HepG2 (cell line): Measurements from ENCODE around the gene RAET1L. TPM values are rescaled to one million over a fixed set of nuclear protein-coding genes. Genes with fewer than 3 reads are reported as not detected.

ENCODE experiments used
- ATAC-seq: fragments of 200-7000 bp; cut with Tn5 transposase; 3 replicates; pipeline ENCODE4 v1.9.1; 2020; ENCODE audit warnings: mild to moderate bottlenecking, moderate library complexity
- BruUV-seq: library from RNA; stranded (reverse); fragments of 400-500 nt; replicated peaks from 2 replicates; lab custom pipeline; 2021; lab: Mats Ljungman, UMichigan
- CTCF ChIA-PET: fragments of 300-600 bp; formaldehyde crosslinking; extraction: SDS; loops from one replicate; lab custom pipeline; 2021; ENCODE audit warnings: low total read pairs, inconsistent platforms, low intra/inter-chr PET ratio; lab: Yijun Ruan, JAX
- POLR2A ChIA-PET: fragments of 350-600 bp; sonication (Branson Sonifier 250); formaldehyde crosslinking; loops from one replicate; lab custom pipeline; 2020; ENCODE audit warnings: antibody characterized with exemption, inconsistent platforms; lab: Yijun Ruan, JAX
- DNase-seq: peaks from one replicate; pipeline ENCODE4 v3.0.0-alpha.2; 2015; ENCODE audit warnings: low spot score
- FAIRE-seq: peaks from 3 replicates; lab custom pipeline; 2011; peaks lifted over from hg19 to GRCh38; lab: Jason Lieb, UNC
- H2AFZ ChIP-seq: one replicate; pipeline ENCODE4 v1.6.1; 2011; ENCODE audit warnings: low read length, inconsistent platforms
- H3K27ac ChIP-seq: fragments of 300-600 bp; 3 replicates; pipeline ENCODE4 v1.8.0; 2011; ENCODE audit warnings: mixed run types, mild to moderate bottlenecking, mixed read lengths, low read length, inconsistent platforms; ENCODE audit not compliant: insufficient read depth; ENCODE audit errors: extremely low read length
- H3K27me3 ChIP-seq, 2 experiments: fragments of 200-600 bp in 1 of 2; 2 replicates in 1 of 2; 3 replicates in 1 of 2; pipeline versions ENCODE4 v1.6.0 to v1.8.0; 2011; ENCODE audit warnings: low read length in 2 of 2, mild to moderate bottlenecking in 2 of 2, moderate library complexity in 2 of 2, inconsistent platforms in 1 of 2; ENCODE audit not compliant: insufficient read depth in 2 of 2, control insufficient read depth in 1 of 2
- H3K36me3 ChIP-seq, 2 experiments: fragments of 200-600 bp in 1 of 2; replicated peaks in 1 of 2; 2 replicates in 1 of 2; 3 replicates in 1 of 2; pipeline versions ENCODE4 v1.5.1 to v1.8.0; 2011; ENCODE audit warnings: low read length in 2 of 2, inconsistent platforms in 1 of 2; ENCODE audit not compliant: insufficient read depth in 2 of 2, control insufficient read depth in 1 of 2
- H3K4me1 ChIP-seq: 2 replicates; pipeline ENCODE4 v1.5.1; 2012; ENCODE audit warnings: low read length, inconsistent platforms; ENCODE audit not compliant: insufficient read depth
- H3K4me2 ChIP-seq: 2 replicates; pipeline ENCODE4 v1.6.0; 2011; ENCODE audit warnings: low read depth, low read length, inconsistent platforms
- H3K4me3 ChIP-seq, 3 experiments: fragments of 200-600 bp in 1 of 3; sonication (generic), shearing (Covaris generic) in 1 of 3; replicated peaks in 1 of 3; 2 replicates each; pipeline ENCODE4 v1.5.1; 2011 to 2016; ENCODE audit warnings: low read length in 3 of 3, inconsistent platforms in 2 of 3, low read depth in 2 of 3, mild to moderate bottlenecking in 2 of 3, control low read depth in 1 of 3, mixed read lengths in 1 of 3; ENCODE audit not compliant: insufficient read depth in 1 of 3
- H3K79me2 ChIP-seq: one replicate; pipeline ENCODE4 v1.6.1; 2011; ENCODE audit warnings: low read length, inconsistent platforms; ENCODE audit not compliant: insufficient read depth
- H3K9ac ChIP-seq: 2 replicates; pipeline ENCODE4 v1.6.0; 2011; ENCODE audit warnings: mild to moderate bottlenecking, low read depth, low read length, inconsistent platforms; ENCODE audit not compliant: insufficient read depth
- H3K9me3 ChIP-seq: 2 replicates; pipeline ENCODE4 v1.5.1; 2012; ENCODE audit warnings: mild to moderate bottlenecking, low read length
- H4K20me1 ChIP-seq: 2 replicates; pipeline ENCODE4 v1.6.0; 2011; ENCODE audit warnings: inconsistent platforms, mild to moderate bottlenecking, low read length, moderate library complexity; ENCODE audit not compliant: insufficient read depth
- HHEX ChIP-seq: IDR thresholded peaks from 2 replicates; pipeline ENCODE4 v1.6.1; 2016; ENCODE audit warnings: control low read depth
- HOXA9 ChIP-seq: sonication (generic); formaldehyde crosslinking; IDR thresholded peaks from 2 replicates; pipeline ENCODE4 v1.8.1; 2022; ENCODE audit warnings: missing genetic modification reagents, mild to moderate bottlenecking, moderate library complexity, borderline replicate concordance
- MEIS1 ChIP-seq: sonication (generic); formaldehyde crosslinking; IDR thresholded peaks from 2 replicates; pipeline ENCODE4 v1.9.0; 2021; ENCODE audit warnings: mild to moderate bottlenecking, missing genetic modification reagents, moderate library complexity, borderline replicate concordance
- NR0B2 ChIP-seq: sonication (generic); formaldehyde crosslinking; IDR thresholded peaks from 2 replicates; pipeline ENCODE4 v1.4.0; 2020; ENCODE audit warnings: mild to moderate bottlenecking, missing genetic modification reagents
- NR3C1 ChIP-seq: sonication (generic); formaldehyde crosslinking; IDR thresholded peaks from 2 replicates; pipeline ENCODE4 v1.4.0; 2020; ENCODE audit warnings: missing genetic modification reagents
- NRL ChIP-seq: sonication (generic); formaldehyde crosslinking; IDR thresholded peaks from 2 replicates; pipeline ENCODE4 v1.5.0; 2020; ENCODE audit warnings: missing genetic modification reagents, mild to moderate bottlenecking, moderate library complexity, borderline replicate concordance
- ONECUT2 ChIP-seq: sonication (generic); formaldehyde crosslinking; IDR thresholded peaks from 2 replicates; pipeline ENCODE4 v1.4.0; 2020; ENCODE audit warnings: missing genetic modification reagents
- RARG ChIP-seq: sonication (generic); formaldehyde crosslinking; IDR thresholded peaks from 2 replicates; pipeline ENCODE4 v1.4.0; 2020; ENCODE audit warnings: low read depth, mild to moderate bottlenecking, missing genetic modification reagents
- THAP11 ChIP-seq: IDR thresholded peaks from 2 replicates; pipeline ENCODE4 v1.6.1; 2016; ENCODE audit warnings: missing biosample characterization, missing genetic modification reagents
- ZBTB7A ChIP-seq: sonication (generic); formaldehyde crosslinking; IDR thresholded peaks from 2 replicates; pipeline ENCODE4 v1.8.0; 2022; ENCODE audit warnings: mild to moderate bottlenecking, missing genetic modification reagents
- ZBTB8A ChIP-seq: sonication (generic); formaldehyde crosslinking; IDR thresholded peaks from 2 replicates; pipeline ENCODE4 v1.4.0; 2020; ENCODE audit warnings: mild to moderate bottlenecking, low read depth, missing genetic modification reagents, borderline replicate concordance
- ZNF292 ChIP-seq: sonication (generic); formaldehyde crosslinking; IDR thresholded peaks from 2 replicates; pipeline ENCODE4 v1.8.1; 2022; ENCODE audit warnings: mild to moderate bottlenecking, low read depth, missing genetic modification reagents, borderline replicate concordance
- ZNF354B ChIP-seq: sonication (generic); formaldehyde crosslinking; IDR thresholded peaks from 2 replicates; pipeline ENCODE4 v1.8.0; 2022; ENCODE audit warnings: mild to moderate bottlenecking, missing genetic modification reagents
- ZNF646 ChIP-seq: sonication (generic); formaldehyde crosslinking; IDR thresholded peaks from 2 replicates; pipeline ENCODE4 v1.9.0; 2021; ENCODE audit warnings: mild to moderate bottlenecking, missing genetic modification reagents
- ZNF800 ChIP-seq: sonication (generic); formaldehyde crosslinking; IDR thresholded peaks from 2 replicates; pipeline ENCODE4 v1.4.0; 2020; ENCODE audit warnings: missing genetic modification reagents
- WGBS: methylation state at CpG from one replicate; pipeline ENCODE4 v1.1.6; 2017; ENCODE audit warnings: low lambda C conversion rate; 5-methylcytosine and 5-hydroxymethylcytosine counted together
- in situ Hi-C: cut with HindIII; loops from 2 replicates; pipeline ENCODE4 v1.10.0; 2017; ENCODE audit warnings: low pct_unique_long_range_greater_than_20kb; ENCODE audit not compliant: extremely low pct_ligation_motif_present
- intact Hi-C: fragments of 100-400 bp; cut with micrococcal nuclease; formaldehyde crosslinking; loops from one replicate; pipeline ENCODE4 v1.10.0; 2022; ENCODE audit not compliant: unreplicated experiment
- polyA plus RNA-seq, 8 experiments: library from polyadenylated mRNA; depleted of rRNA in 3 of 8; stranded (reverse) in 7 of 8; unstranded in 1 of 8; fragments of >200 nt; fragmentation: Illumina TruSeq in 4 of 8; extraction: Trizol in 4 of 8; gene quantifications; 2 replicates each; pipeline versions ENCODE4 v1.2.1 to v1.2.3, GENCODE V29; 2011 to 2016; ENCODE audit warnings: low read depth in 4 of 8, missing spikeins in 1 of 8, mixed read lengths in 1 of 8; ENCODE audit not compliant: insufficient read depth in 1 of 8
- total RNA-seq, 5 experiments: library from RNA; depleted of rRNA; stranded (reverse); fragments of >200 nt; fragmentation: Illumina TruSeq; extraction: Trizol; gene quantifications; 2 replicates each; pipeline ENCODE4 v1.2.3, GENCODE V29; 2016; ENCODE audit warnings: low read depth in 1 of 5

Gene RAET1L
- total and polyA plus RNA-seq, 2 of the 13 experiments (the other 11 are each of a cell fraction or from before 2014, with no cell fraction given), result not detected

- Histone ChIP-seq H2AFZ (no peak overlapping the region), H3K36me3 (no peaks in the 10 kb centered on the region), H3K4me3 (no peak overlapping the region), H3K9ac (no peak overlapping the region), H3K79me2 (no peaks in the 10 kb centered on the region), H3K4me2 (no peak overlapping the region), H3K27ac (no peak overlapping the region), H3K27me3 (0 out of 5 replicates have a peak, but pooled peaks cover 0 to 2% of the 10 kb centered on the region in 2 experiments), H3K4me1 (no peaks in the 10 kb centered on the region), H3K9me3 (no peaks in the 10 kb centered on the region), H4K20me1 (no peaks in the 10 kb centered on the region; the same call in 1 of the 2 replicates)
- 2% methylated on average over 2 of the region's 2 CpGs for WGBS
- FAIRE-seq (no peak), DNase-seq (no peak), ATAC-seq (no peak)
- ChIA-PET POLR2A (no interaction called here), CTCF (no interaction called here)
- BruUV-seq, result no TSS peak
- intact Hi-C loops (no loop called here), in situ Hi-C loops (no loop called here)
- no peak for TF ChIP-seq ONECUT2 (CRISPR knock-in tag)
- TF ChIP-seq ZNF646 (CRISPR knock-in tag), result no peak
- TF ChIP-seq NR0B2 (CRISPR knock-in tag), result no peak
- no peak for TF ChIP-seq ZNF292
- TF ChIP-seq MEIS1 (CRISPR knock-in tag), result no peak
- TF ChIP-seq ZBTB8A (CRISPR knock-in tag), result no peak
- TF ChIP-seq ZNF800, result no peak
- TF ChIP-seq THAP11 (CRISPR knock-in tag), result no peak
- TF ChIP-seq NR3C1 (CRISPR knock-in tag), result no peak
- no peak for TF ChIP-seq HHEX (CRISPR knock-in tag)
- TF ChIP-seq ZBTB7A (CRISPR knock-in tag), result no peak
- no peak for TF ChIP-seq NRL
- no peak for TF ChIP-seq RARG
- no peak for TF ChIP-seq HOXA9 (CRISPR knock-in tag)
- TF ChIP-seq ZNF354B (CRISPR knock-in tag), result no peak
These were observed 49.7 kb upstream of the RAET1L start for GRCh38 chr6:150075034-150075421.
